PC-3 (cell line): ENCODE data around the gene SEC61G. TPM values are rescaled to one million over a fixed set of nuclear protein-coding genes. Genes with fewer than 3 reads are reported as not detected.

Experiments used
- ATAC-seq: fragments of 200-7000 bp; cut with Tn5 transposase; 2 replicates; pipeline ENCODE4 v1.9.1; 2020; ENCODE audit warnings: mild to moderate bottlenecking, moderate library complexity
- BruUV-seq: library from RNA; stranded (reverse); fragments of 400-500 nt; replicated peaks from 2 replicates; lab custom pipeline; 2021; lab: Mats Ljungman, UMichigan
- CTCF ChIA-PET: fragments of 300-600 bp; sonication (Branson Sonifier 250); formaldehyde crosslinking; loops from one replicate; lab custom pipeline; 2022; ENCODE audit warnings: antibody characterized with exemption; lab: Charles Lee
- POLR2A ChIA-PET: fragments of 300-600 bp; sonication (Branson Sonifier 250); formaldehyde crosslinking; loops from one replicate; lab custom pipeline; 2022; ENCODE audit warnings: antibody characterized with exemption; ENCODE audit not compliant: unreplicated experiment; lab: Charles Lee
- DNase-seq: peaks from one replicate; pipeline ENCODE4 v3.0.0-alpha.2; 2015
- H2AFZ ChIP-seq: fragments of 300-600 bp; sonication (generic); 2 replicates; pipeline ENCODE4 v1.6.0; 2016; ENCODE audit warnings: antibody characterized with exemption, low read length
- H3F3A ChIP-seq: fragments of 300-600 bp; sonication (generic); one replicate; pipeline ENCODE4 v1.6.0; 2017; ENCODE audit warnings: antibody characterized with exemption, low read length, control low read depth, mild to moderate bottlenecking; ENCODE audit not compliant: unreplicated experiment
- H3K27ac ChIP-seq: fragments of 300-600 bp; sonication (generic); 2 replicates; pipeline ENCODE4 v1.5.1; 2016; ENCODE audit warnings: mild to moderate bottlenecking, low read length
- H3K27me3 ChIP-seq: fragments of 300-600 bp; sonication (generic); 2 replicates; pipeline ENCODE4 v1.6.1; 2016; ENCODE audit warnings: low read length, mixed read lengths
- H3K36me3 ChIP-seq: fragments of 300-600 bp; sonication (generic); 2 replicates; pipeline ENCODE4 v1.6.1; 2016; ENCODE audit warnings: low read depth, mixed run types, low read length, mixed read lengths
- H3K4me1 ChIP-seq: fragments of 300-600 bp; sonication (generic); 2 replicates; pipeline ENCODE4 v1.5.1; 2016; ENCODE audit warnings: low read length; ENCODE audit not compliant: insufficient read depth
- H3K4me2 ChIP-seq: fragments of 300-600 bp; sonication (generic); 2 replicates; pipeline ENCODE4 v1.6.0; 2016; ENCODE audit warnings: low read length
- H3K4me3 ChIP-seq: fragments of 300-600 bp; sonication (generic); 2 replicates; pipeline ENCODE4 v1.5.1; 2016; ENCODE audit warnings: mild to moderate bottlenecking, low read length, mixed read lengths
- H3K79me2 ChIP-seq: fragments of 300-600 bp; sonication (generic); 2 replicates; pipeline ENCODE4 v1.6.1; 2017; ENCODE audit warnings: low read length, mixed read lengths
- H3K9ac ChIP-seq: fragments of 300-600 bp; sonication (generic); 2 replicates; pipeline ENCODE4 v1.6.0; 2016; ENCODE audit warnings: mild to moderate bottlenecking, low read length
- H3K9me2 ChIP-seq: fragments of 300-600 bp; sonication (generic); replicated peaks from 2 replicates; pipeline ENCODE4 v1.6.1; 2016; ENCODE audit warnings: mixed run types, low read length, mixed read lengths
- H3K9me3 ChIP-seq: fragments of 300-600 bp; sonication (generic); 2 replicates; pipeline ENCODE4 v1.6.1; 2016; ENCODE audit warnings: low read length, mixed read lengths
- H4K20me1 ChIP-seq: fragments of 300-600 bp; sonication (generic); 2 replicates; pipeline ENCODE4 v1.6.1; 2016; ENCODE audit warnings: low read length, mixed read lengths
- EZH2 ChIP-seq: fragments of 300-600 bp; sonication (generic); IDR thresholded peaks from one replicate; pipeline ENCODE4 v1.6.1; 2017; ENCODE audit warnings: antibody characterized with exemption, mild to moderate bottlenecking, low read length; ENCODE audit not compliant: unreplicated experiment
- EZH2phosphoT487 ChIP-seq: fragments of 300-600 bp; sonication (generic); IDR thresholded peaks from 2 replicates; pipeline ENCODE4 v1.6.1; 2018; ENCODE audit warnings: mild to moderate bottlenecking, antibody characterized with exemption, low read length, borderline replicate concordance
- intact Hi-C: fragments of 100-400 bp; cut with micrococcal nuclease; formaldehyde crosslinking; loops from 2 replicates; pipeline ENCODE4 v1.9.0; 2023
- total RNA-seq: library from RNA; depleted of rRNA; stranded (reverse); fragments of >200 nt; gene quantifications from 2 replicates; pipeline ENCODE4 v1.2.3, GENCODE V29; 2014
- TF ChIP-seq, protein P1 (sequence below): fragments of 300-600 bp; sonication (generic); conservative IDR thresholded peaks from 2 replicates; pipeline ENCODE4 v1.5.1; 2017; ENCODE audit warnings: antibody characterized with exemption, low read depth, mild to moderate bottlenecking, low read length

SEC61G gene
- total RNA-seq, 1 experiment from 2014 or later: 177 TPM

GRCh38 chr7:54749200-54749599 lies 9.8 kb downstream of the SEC61G start:
- intact Hi-C loops: no loop called here
- peaks cover 13% of the 10 kb centered on the region for H3K79me2 ChIP-seq

GRCh38 chr7:54747234-54747633 lies 11.8 kb downstream of the SEC61G start:
- no peak overlapping the region for H3K4me3 ChIP-seq
- H2AFZ ChIP-seq: no peak overlapping the region
- no peak overlapping the region for H3K27ac ChIP-seq
- H3K4me2 ChIP-seq: no peak overlapping the region
- TF ChIP-seq, protein P1, sequence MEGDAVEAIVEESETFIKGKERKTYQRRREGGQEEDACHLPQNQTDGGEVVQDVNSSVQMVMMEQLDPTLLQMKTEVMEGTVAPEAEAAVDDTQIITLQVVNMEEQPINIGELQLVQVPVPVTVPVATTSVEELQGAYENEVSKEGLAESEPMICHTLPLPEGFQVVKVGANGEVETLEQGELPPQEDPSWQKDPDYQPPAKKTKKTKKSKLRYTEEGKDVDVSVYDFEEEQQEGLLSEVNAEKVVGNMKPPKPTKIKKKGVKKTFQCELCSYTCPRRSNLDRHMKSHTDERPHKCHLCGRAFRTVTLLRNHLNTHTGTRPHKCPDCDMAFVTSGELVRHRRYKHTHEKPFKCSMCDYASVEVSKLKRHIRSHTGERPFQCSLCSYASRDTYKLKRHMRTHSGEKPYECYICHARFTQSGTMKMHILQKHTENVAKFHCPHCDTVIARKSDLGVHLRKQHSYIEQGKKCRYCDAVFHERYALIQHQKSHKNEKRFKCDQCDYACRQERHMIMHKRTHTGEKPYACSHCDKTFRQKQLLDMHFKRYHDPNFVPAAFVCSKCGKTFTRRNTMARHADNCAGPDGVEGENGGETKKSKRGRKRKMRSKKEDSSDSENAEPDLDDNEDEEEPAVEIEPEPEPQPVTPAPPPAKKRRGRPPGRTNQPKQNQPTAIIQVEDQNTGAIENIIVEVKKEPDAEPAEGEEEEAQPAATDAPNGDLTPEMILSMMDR: no peak
- TF ChIP-seq EZH2phosphoT487 (no peak), EZH2 (no peak)
- no peaks in the 10 kb centered on the region for H4K20me1 ChIP-seq
- intact Hi-C loops: no loop called here
- H3K9me3 ChIP-seq: no peaks in the 10 kb centered on the region
- no TSS peak for BruUV-seq
- CTCF ChIA-PET: no interaction called here
- H3K4me1 ChIP-seq: no peaks in the 10 kb centered on the region
- POLR2A ChIA-PET: no interaction called here
- DNase-seq: no peak
- ATAC-seq: no peak
- H3F3A ChIP-seq: no peaks in the 10 kb centered on the region
- H3K27me3 ChIP-seq: no peaks in the 10 kb centered on the region
- H3K36me3 ChIP-seq: peaks cover 35% of the 10 kb centered on the region
- no peaks in the 10 kb centered on the region for H3K9me2 ChIP-seq
- H3K79me2 ChIP-seq: no peaks in the 10 kb centered on the region
- H3K9ac ChIP-seq: no peak overlapping the region

More at GRCh38 chr7:54749200-54749599, 9.8 kb downstream of the SEC61G start:
- ATAC-seq (no peak; the same call in 1 of the 2 replicates), DNase-seq (peak; percentile 24)
- H2AFZ ChIP-seq: no peak overlapping the region
- H4K20me1 ChIP-seq: peaks cover 6% of the 10 kb centered on the region; the same call in 1 of the 2 replicates
- H3K9me3 ChIP-seq: no peaks in the 10 kb centered on the region
- TF ChIP-seq EZH2 (no peak), EZH2phosphoT487 (no peak)
- TF ChIP-seq, protein P1: no peak
- no peaks in the 10 kb centered on the region for H3K4me1 ChIP-seq
- no TSS peak for BruUV-seq
- ChIA-PET CTCF (interaction anchor here (0.6 kb wide), 1 partner anchor 557 kb away, joined by 3 read pairs; no protein-coding TSS in a partner anchor), POLR2A (no interaction called here)
- no peaks in the 10 kb centered on the region for H3F3A ChIP-seq
- peaks cover 50% of the 10 kb centered on the region for H3K36me3 ChIP-seq
- H3K4me2 ChIP-seq: no peak overlapping the region
- H3K4me3 ChIP-seq: no peak overlapping the region
- H3K27ac ChIP-seq: no peak overlapping the region
- no peaks in the 10 kb centered on the region for H3K9me2 ChIP-seq
- H3K9ac ChIP-seq: no peak overlapping the region
- no peaks in the 10 kb centered on the region for H3K27me3 ChIP-seq

DNA sequence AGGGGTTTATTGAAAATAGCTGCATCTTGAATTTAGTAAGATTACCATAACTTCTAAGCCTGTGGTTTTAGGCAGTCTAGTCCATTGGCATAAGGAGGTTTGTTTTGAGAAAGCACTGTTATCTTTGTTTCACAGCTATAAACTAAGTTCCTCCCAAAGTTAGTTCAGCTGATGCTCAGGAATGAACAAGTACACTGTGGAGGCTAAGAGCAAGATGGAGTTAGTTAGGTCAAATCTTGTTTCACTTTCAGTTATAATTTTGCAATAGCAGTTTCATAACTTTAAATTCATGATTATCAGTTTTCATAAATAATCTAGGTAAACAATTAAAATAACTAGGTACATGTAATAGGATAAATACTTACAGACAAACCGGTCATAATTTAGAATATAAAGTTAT lies 15.4 kb downstream of the SEC61G start:
- BruUV-seq: no TSS peak
- no peaks in the 10 kb centered on the region for H3K79me2 ChIP-seq
- H3K9me2 ChIP-seq: no peaks in the 10 kb centered on the region
- no peak overlapping the region for H3K27ac ChIP-seq
- no peaks in the 10 kb centered on the region for H3F3A ChIP-seq
- ATAC-seq (no peak), DNase-seq (no peak)
- H3K36me3 ChIP-seq: peaks cover 6% of the 10 kb centered on the region; the same call in 1 of the 2 replicates
- H3K27me3 ChIP-seq: no peaks in the 10 kb centered on the region
- ChIA-PET CTCF (no interaction called here), POLR2A (no interaction called here)
- H4K20me1 ChIP-seq: no peaks in the 10 kb centered on the region
- H3K9me3 ChIP-seq: no peaks in the 10 kb centered on the region
- TF ChIP-seq EZH2phosphoT487 (no peak), EZH2 (no peak)
- TF ChIP-seq, protein P1: no peak
- H3K4me3 ChIP-seq: no peak overlapping the region
- no peak overlapping the region for H2AFZ ChIP-seq
- no peak overlapping the region for H3K4me2 ChIP-seq
- intact Hi-C loops: no loop called here
- no peaks in the 10 kb centered on the region for H3K4me1 ChIP-seq
- no peak overlapping the region for H3K9ac ChIP-seq
